ENCODE results near the gene CYP2W1. TPM values are rescaled to one million over a fixed set of nuclear protein-coding genes. Genes with fewer than 3 reads are reported as not detected.

CYP2W1 gene
- total and polyA plus RNA-seq, 10 of the 15 experiments (the other 5 are each of a cell fraction or from before 2014, with no cell fraction given), result not detected

GRCh38 chr7:1026721-1027161 lies 43.8 kb downstream of the CYP2W1 start (continued):
- TF ChIP-seq ZNF687 (IDR thresholded peaks at IDR 0.05) (peak; percentile 32; the same call in 1 of the 2 replicates), ZNF207 (IDR thresholded peaks at IDR 0.05; ENCODE audit: borderline replicate concordance) (no peak), PAX5 (IDR thresholded peaks at IDR 0.05; ENCODE audit: borderline replicate concordance, low read depth, low read length) (0 out of 2 replicates have a peak, but pooled peaks have one; percentile 7), TBL1XR1 (IDR thresholded peaks at IDR 0.05; ENCODE audit: low read depth, low read length) (no peak), EED (IDR thresholded peaks at IDR 0.05; ENCODE audit: low read depth) (0 out of 2 replicates have a peak, but pooled peaks have one; percentile 10), SMAD5 (IDR thresholded peaks at IDR 0.05; ENCODE audit: low read depth) (no peak), E4F1 (IDR thresholded peaks at IDR 0.05; ENCODE audit: borderline replicate concordance, partially characterized antibody) (no peak), RBBP5 (conservative IDR thresholded peaks at IDR 0.05) (no peak), FOS (IDR thresholded peaks at IDR 0.05; ENCODE audit: borderline replicate concordance, extremely low read depth, insufficient read length) (no peak), BRCA1 (IDR thresholded peaks at IDR 0.05; ENCODE audit: low read depth, low read length) (no peak), ZZZ3 (IDR thresholded peaks at IDR 0.05; ENCODE audit: control insufficient read depth, insufficient read length, low read depth) (no peak), KAT2A (conservative IDR thresholded peaks at IDR 0.05; ENCODE audit: control insufficient read depth, low read depth, low read length) (no peak), YBX1 (IDR thresholded peaks at IDR 0.05) (no peak), STAT3 (IDR thresholded peaks at IDR 0.05; ENCODE audit: low read depth, low read length) (no peak), FOXK2 (IDR thresholded peaks at IDR 0.05) (no peak), ETV6 (conservative IDR thresholded peaks at IDR 0.05 in 1 of 2, IDR thresholded peaks at IDR 0.05 in 1 of 2; ENCODE audit: borderline replicate concordance in 1 of 2, low read depth in 1 of 2) (no peak), BHLHE40 (IDR thresholded peaks at IDR 0.05; ENCODE audit: borderline replicate concordance in 1 of 2, low read depth in 2 of 2, low read length in 1 of 2) (peak; percentile 45 to 67; a peak in 2 of 4 replicates), ELK1 (IDR thresholded peaks at IDR 0.05; ENCODE audit: low read depth, low read length) (no peak), SMC3 (IDR thresholded peaks at IDR 0.05; ENCODE audit: borderline replicate concordance, low read length) (no peak), PML (IDR thresholded peaks at IDR 0.05; ENCODE audit: low read length) (no peak), ZNF622 (IDR thresholded peaks at IDR 0.05) (no peak), ATF7 (IDR thresholded peaks at IDR 0.05; ENCODE audit: low read depth) (no peak), TCF12 (IDR thresholded peaks at IDR 0.05; ENCODE audit: low read depth, low read length) (no peak)
